Measurements from ENCODE around the gene FAM118A.
"Not testable (repeated sequence)": the region's sequence is repeated elsewhere in the genome, so short reads cannot be mapped to it uniquely, and the experiment has no call there.

Gene FAM118A

DNA sequence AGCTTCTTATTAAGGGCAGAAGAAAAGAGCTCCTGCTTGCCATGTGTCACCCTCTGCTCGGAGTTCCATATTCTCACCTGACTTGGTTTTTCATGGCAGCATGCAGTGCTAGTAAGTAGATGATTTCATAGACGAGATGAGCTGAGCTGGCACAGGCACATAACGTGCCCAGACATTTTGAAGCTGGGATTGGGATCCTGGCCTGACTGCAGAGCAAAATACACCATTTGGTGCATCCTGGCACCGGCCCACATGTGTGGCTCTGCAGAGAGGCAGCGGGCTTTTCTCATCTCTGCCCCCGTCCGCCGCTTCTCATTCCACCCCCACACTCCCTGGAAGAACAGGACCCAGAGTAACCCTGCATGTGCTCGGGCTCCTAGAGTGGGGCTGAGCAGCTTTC lies 24.8 kb downstream of the FAM118A start:
- DNase-seq = no peak

DNA sequence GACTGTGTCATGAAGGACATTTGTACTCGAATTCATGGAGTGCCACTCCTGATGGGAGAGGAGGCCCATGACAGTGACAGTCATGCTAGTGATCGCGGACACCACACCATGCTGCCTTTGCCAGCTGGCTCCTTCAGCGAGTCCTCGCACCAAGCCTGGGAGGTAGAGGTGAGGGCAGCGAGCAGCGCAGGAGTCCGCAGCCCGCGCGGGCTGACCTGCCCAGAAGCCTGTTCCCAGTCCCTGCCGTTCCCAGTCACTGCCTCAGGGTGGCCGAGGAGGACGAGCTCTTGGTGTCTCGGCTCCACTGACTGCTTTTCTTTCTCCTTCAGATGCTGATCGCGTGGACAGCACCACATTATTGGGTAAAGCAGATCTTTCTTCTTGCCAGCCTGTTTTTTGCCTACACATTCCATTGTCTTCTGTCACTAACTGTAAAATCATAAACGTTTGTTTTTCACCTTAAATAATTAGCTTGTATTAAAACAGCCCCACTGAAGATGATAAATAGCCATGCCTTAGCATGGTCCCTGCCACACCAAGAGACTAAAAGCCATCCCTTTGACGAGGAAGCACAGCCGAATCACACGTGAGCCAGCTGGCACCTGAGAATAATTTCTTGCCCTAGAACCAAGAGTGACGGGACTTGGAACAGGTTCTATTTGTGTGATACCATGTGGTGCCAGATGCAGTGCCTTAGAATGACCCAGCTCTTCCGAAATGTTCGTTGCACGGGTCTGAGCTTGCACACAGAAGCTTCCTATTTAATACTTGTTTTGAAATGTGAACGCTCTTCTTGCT lies 25.5 kb downstream of the FAM118A start:
- DNase-seq = no peak

DNA sequence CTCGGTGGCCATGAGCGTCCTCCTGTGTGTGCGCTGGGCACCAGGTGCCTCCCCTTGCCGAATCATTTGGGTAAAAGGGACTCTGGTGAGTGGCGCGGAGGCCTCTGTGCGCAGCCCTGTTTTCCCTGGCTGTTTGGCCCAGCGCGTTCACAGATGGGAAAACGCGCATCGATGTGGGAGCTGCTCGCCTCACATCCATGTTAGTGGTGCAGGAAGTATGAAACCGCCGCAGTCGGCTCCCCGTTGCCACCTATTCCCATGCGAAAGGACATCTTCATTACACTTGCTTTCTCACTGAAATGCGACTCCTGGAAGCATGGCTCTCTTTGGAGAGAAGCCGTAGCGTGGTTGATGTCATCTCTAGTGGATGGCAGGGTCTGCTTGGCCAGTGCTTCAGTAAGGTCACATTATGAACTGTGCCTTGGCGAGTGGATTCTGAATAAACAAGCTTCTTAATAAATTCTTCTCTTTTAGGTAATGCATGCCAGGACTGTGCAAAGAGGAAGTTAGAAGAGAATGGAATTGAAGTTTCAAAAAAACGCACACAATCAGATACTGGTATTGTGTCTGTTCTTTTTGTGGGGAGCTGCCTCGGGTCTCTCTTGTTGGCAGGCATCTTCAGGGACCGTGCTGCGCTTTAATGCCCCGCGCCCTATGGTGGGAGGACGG lies 26.3 kb downstream of the FAM118A start:
- DNase-seq = no peak

DNA sequence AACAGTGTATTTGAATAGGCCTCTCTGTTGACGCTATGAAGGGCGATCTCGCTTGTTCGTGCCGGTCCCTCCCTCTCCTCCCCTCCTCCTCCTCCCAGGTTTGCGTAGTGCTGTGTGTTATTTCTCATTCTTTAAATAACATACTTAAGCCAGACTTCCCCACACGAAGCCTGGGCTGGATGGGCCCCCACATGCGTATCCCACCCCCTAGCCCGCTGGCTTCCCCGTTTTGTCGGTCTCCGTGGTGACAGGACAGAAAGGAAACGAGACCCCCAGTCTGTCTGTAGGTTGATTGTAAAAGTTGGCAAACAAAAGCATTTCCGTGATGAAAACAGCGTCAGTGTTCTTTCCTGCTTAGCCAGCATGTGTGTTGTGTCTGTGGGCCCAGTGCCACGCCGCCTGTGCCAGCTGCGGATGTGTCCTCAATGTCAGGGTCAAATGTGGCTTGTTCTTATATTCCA lies 27.3 kb downstream of the FAM118A start:
- DNase-seq = no peak

DNA sequence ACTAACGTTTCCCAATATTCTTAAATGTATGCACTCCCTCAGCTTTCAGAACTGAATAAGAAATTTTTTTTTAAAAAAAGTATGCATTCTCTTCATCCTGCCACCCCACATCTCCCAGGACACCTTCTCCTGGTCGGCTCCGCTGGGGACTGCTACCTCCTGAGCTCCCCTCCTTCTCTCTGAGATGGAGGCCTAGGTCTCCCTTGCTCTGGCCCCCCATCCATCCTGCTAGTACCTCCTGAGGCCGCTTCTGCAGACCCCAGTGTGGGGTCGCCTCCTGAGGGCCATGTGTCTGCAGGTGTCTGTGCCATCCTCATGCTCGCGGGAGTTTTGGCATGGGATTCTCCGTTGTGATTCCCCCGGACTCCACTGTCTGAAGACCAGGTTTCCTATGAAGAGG lies 27.8 kb downstream of the FAM118A start:
- no peak for DNase-seq

DNA sequence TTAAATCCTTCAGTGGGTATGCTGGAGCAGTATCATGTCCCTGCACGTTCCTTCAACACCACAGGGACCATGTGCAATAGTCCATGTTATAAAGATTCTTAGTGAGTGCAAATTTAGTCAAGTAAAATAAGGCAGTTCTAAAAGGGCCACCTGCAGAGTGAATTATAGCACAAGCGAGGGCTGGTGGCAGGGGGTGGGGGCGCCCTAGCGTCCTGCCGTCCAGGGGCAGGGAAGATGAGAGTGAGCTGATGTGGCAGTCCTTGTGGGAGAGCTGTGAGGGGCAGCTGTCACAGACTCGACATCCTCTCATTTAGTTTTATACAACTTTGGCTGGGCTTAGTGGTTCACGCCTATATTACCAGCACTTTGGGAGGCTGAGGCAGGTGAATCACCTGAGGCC lies 29.1 kb downstream of the FAM118A start:
- DNase-seq = no peak

DNA sequence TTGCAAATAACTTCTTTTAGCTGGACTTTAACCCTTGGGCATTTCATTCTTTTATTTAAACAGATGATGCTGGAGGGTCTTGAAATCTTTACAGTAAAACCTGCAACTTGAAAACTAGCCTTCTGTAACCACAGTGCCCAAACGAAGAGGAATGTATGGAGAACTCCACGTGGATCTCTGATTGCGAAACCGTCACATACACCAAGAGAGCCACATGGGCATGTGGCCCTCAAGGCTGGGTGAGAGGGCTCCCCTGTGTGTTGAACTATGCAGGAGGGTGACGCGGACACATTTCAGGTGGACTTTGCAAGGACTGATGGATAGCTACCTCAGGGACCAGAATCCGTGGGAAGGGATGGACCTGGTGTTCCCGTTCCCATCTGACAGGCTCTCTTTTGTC lies 30.6 kb downstream of the FAM118A start:
- no peak for DNase-seq

DNA sequence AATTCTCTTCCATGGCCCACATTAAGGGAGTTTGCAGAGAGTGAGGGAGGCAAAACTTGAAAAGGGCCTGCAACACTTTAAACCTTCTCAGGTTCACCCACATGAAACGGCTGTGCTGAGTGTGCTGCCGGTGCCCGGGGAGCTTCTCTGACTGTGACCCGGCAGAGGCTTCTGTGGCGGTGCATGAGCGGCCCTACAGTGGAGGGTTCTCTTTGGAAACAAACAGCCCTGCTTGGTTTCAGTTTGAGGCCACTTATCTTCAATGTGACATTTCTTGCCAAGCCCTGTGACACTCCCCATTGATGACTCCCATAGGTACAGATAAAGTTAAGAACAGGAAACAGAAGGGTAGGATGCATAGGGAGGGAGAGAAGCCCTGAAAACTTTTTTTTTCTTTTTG lies 31.8 kb downstream of the FAM118A start:
- DNase-seq = no peak

DNA sequence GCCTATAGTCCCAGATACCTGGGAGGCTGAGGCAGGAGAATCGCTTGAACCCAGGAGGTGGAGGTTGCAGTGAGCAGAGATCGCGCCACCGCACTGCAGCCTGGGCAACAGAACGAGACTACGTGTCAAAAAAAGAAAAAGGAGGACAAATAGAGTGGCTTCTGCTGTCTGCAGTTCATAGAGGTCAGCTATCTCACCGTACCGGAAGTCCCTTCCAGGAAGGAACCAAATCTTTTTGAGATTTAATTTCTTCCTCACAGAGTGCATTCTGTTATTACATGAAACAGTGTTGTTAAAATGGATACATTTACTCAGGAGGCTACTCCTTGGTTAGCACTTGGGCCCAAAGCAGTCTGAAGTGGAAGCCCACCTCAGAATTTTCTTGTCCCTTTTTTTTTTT lies 33.4 kb downstream of the FAM118A start:
- no peak for DNase-seq

DNA sequence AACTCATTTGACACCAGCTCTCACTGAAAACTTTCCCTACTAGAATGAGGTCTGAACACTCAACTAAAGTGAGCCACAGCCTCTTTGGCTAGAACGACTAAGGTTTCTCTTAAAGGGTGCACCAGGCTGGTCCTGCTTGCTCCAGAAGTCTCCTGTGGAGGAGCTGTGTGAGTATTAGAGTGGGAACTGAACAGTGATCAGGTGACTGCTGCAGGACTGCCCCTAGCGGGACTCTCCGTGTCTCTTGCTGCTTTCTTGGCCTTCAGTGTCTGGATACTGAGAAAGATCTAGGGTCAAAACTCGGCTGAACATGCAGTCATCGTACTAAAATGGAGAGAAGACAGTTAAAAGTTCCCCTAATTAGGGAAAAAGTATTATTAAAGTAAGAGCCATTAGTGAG lies 34.6 kb downstream of the FAM118A start:
- no peak for DNase-seq

DNA sequence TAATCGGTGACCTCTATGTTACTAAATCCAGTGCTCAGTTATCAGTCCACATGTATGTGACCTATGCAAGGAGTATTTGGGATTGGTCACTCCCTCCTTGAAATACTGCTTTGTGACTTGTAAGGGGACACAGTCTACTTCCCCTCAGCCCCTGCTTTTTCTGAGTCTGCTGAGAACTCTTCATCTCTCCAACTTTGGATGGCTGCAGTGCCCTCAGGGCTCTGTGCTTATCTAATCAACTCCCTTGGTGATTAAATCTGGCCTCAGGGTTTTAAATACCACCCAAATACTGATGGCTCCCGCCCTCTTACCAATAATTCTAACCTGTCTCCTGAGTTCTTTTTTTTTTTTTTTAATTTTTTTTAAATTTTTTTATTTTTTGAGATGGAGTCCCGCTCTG lies 40.2 kb downstream of the FAM118A start:
- no peak for DNase-seq

DNA sequence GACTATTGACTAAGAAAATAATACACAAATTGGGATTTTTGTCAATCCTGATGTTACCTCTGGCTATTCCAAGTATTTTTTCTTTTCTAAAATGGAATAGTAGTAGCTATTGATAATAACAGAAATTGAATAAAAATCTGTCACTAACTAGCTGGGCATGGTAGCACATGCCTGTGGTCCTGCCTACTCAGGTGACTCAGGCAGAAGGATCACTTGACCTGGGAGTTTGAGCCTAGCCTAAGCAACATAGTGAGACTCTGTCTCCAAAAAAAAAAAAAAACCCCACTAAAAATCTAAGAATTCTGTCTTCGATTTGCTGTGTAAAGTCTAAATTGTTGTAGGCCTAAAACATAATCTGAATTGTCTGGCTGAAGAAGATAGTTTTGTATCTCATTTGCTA lies 42.2 kb downstream of the FAM118A start:
- no peak for DNase-seq

DNA sequence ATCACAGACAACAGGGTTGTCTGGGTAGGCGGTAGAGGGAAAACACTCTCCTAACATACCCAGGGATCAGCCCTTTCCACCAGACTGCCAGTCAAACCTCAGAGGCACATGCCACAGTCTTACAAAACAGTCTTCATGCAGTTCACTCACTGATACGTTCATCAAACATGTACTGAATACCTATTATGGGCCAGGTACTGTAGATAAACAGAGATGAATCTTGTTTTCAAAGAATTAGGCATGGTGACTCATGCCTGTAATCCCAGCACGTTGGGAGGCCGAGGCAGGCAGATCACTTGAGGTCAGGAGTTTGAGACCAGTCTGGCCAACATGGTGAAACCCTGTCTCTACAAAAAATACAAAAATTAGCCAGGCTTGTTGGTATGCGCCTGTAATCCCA lies 43.0 kb downstream of the FAM118A start:
- DNase-seq = not testable (repeated sequence)

DNA sequence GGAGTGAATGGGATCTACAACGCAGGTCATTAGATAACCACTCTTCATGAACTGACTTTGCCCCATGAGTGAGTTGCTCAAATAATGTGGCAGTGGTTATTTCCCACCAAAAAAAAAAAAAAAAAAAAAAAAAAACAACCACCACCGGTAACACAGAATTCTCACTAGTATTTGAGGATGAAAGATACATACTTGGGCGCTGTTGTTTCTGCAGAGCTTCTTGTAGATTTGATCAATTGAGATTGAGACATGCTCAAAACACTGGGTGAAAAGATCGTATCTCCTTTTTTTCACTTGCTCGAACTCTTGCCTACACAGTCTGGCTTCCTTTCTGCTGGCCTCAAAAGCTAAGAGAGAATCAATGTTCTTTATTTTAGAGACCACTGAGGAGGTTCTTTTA lies 44.1 kb downstream of the FAM118A start:
- no peak for DNase-seq

DNA sequence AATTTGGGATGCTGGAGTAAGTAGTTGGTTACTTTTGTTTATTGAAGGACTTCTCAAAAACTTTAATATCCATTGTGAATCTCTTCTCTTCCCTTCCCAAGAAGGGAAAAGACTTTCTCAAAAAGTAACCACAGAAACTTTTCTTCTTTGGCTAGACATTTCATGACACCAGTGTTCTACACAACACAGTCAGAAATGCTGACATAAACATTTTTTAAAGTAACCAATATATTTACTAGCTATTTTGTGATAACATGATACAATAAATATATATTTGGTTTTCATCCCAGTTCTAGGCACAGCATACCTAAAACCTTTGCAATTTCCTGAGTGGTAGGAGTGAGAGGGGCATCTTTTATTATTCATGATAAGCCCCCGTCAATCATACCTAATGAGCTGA lies 47.8 kb downstream of the FAM118A start:
- no peak for DNase-seq

DNA sequence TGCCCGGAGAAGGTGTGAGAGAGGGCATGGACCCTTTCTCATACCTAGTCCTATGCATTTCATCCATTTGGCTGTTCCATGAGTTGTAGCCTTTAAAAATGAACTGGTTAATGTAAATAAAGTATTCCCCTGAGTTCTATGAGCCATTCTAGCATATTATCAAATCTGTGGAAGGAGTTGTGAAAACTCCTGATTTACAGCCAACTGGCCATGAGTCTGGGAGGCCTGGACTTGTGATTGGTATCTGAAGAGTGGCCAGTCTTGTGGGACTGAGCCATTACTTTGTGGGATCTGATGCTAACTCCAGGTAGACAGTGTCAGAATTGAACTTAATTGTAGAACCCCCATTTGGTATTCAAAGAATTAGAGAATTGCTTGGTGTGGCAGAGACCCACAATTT lies 48.4 kb downstream of the FAM118A start:
- no peak for DNase-seq

DNA sequence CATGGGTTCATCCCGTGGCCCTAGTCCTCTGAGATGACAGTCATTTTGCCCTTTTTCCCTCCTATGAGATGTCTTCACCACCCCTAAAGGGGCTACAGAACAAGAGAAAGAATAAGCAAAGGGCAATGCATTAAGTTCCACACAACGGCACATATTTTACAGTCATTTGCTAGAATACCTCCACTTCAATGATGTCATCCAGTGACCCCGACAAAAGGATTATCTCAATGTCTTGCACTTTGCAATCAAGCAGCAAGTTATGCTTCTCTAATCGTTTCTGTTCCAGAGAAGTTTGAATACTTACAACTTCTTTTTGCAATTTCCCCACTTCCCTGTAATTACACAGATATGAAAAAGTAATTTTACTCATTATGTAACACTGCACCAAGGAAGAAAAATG lies 49.9 kb downstream of the FAM118A start:
- no peak for DNase-seq

DNA sequence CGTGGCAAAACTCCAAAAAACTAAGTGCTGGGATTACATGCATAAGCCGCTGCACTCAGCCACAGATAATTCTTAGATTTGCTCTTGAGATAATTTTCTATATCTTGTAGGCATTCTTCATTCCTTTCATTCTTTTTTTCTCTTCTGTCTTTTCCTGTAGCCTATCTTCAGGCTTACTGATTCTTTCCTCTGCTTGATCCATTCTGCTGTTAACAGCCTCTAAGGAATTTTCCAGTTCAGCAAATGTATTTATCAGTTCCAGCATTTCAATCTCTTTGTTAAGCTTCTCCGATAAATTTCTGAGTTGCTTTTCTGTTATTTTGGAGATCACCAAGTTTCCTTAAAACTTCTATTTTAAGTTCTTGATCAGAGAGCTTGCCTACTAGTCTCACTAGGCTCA lies 57.0 kb downstream of the FAM118A start:
- no peak for DNase-seq

DNA sequence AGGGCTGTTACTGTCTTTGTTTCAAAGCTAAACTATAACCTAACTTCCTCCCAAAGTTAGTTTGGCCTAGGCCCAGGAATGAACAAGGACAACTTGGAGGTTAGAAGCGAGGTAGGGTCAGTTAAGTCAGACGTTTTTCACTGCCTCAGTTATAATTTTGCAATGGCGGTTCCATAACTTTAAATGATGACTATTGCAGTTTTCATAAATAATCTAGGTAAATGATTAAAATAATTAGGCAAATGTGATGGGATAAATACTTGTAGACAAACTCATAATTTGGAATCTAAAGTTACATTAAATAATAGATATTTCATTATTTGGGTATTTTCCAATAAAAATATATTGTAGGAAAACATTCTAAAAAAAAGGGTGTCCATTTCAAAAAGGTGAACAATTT lies 63.9 kb downstream of the FAM118A start:
- not testable (repeated sequence) for DNase-seq

DNA sequence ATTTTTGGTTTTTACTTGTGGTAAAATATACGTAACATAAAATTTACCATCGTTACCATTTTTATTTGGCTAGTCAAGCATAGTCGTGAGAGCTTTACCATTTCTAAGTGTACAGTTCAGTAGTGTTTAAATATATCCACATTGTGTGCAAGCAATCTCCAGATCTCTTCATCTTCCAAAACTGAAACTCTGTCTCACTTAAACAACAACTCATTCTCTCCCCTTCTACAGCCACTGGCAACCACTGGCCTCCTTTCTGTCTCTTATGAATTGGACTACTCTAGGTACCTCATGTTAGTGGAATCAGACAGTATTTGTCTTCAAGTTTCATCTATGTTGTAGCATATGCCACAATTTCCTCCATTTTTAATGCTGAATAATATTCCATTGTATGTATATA lies 66.3 kb downstream of the FAM118A start:
- DNase-seq = no peak

DNA sequence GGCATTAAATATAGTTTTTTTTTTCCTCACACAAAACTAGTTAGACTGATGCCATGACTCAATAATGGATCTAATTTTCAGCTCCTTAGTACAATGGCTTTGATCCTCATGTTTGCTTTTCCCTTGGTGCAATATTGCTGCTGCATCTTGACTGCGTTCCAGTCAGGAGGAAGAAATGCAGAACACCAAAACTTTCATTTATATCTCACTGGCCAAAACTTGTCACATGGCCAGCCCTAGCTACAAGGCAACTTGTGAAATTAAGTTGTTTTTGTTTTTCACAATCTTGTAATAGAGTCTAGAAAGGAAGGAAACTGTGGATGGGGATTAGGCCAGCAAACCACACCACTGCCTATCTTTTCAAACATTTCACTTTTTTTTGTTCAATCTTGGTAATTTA lies 67.0 kb downstream of the FAM118A start:
- DNase-seq = no peak

DNA sequence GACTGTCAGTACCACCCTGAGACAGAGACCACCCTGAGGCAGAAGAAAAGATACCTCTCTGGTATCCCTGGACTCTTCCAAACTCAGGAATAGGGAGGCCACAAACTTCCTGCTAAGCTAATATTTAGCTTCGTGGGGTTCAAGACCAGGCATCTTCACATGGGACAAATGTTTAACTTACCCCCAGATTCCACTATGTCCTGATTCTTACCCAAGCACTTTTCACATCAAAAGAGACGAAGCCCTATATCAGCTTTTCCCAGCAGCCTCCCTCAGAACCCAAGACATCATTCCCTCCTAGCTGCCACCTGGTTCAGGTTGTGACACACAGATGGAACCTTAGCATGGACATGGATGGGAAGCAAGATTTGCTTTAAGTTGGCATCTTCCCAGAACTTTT lies 71.6 kb downstream of the FAM118A start:
- DNase-seq = no peak

DNA sequence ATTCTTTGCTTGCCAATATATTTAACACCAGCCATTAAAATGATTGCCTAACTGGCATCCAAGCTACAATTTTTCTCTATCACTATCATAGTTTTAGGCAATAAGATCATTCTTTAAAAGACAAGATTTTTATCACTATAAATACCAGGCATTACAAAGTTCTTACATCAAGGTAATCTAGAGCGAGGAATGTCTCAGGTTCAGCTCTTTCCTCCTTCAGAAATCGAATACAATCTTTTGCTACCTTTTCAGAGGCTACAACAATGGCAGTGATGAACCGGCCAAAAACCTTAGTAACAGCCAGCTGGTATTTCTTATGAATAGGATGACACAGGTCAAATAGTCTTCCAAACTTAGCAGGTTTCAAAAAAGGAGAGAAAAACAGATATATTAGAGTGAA lies 79.8 kb downstream of the FAM118A start:
- no peak for DNase-seq
